Measurements from ENCODE around the gene PDK2.

GRCh38 chr17:50151041-50151936 lies 56.1 kb downstream of the PDK2 start:
- TF ChIP-seq CTCF (IDR thresholded peaks at IDR 0.05) = peak; percentile 70
- TF ChIP-seq EZH2 (IDR thresholded peaks at IDR 0.05) = no peak

Data from neural progenitor cell (in vitro differentiated cells).